Lower lobe of right lung (tissue), 2 donors: ENCODE results near the gene SUOX. TPM values are rescaled to one million over a fixed set of nuclear protein-coding genes. Genes with fewer than 3 reads are reported as not detected.

Source experiments
- ATAC-seq, 2 donors: fragments of 200-7000 bp; cut with Tn5 transposase; one replicate each; pipeline ENCODE4 v1.9.1; 2020 to 2022; ENCODE audit warnings: mild to moderate bottlenecking in 2 of 2, moderate library complexity in 2 of 2
- DNase-seq: peaks from one replicate; pipeline ENCODE4 v3.0.0-alpha.2; 2020
- H3K27ac ChIP-seq: fragments of 200-600 bp; one replicate; pipeline ENCODE4 v1.8.0; 2022
- H3K27me3 ChIP-seq: fragments of 200-600 bp; one replicate; pipeline ENCODE4 v1.8.0; 2022; ENCODE audit warnings: low read depth
- H3K36me3 ChIP-seq: fragments of 200-600 bp; one replicate; pipeline ENCODE4 v1.8.0; 2022; ENCODE audit warnings: mild to moderate bottlenecking
- H3K4me1 ChIP-seq: fragments of 200-600 bp; one replicate; pipeline ENCODE4 v1.8.0; 2022
- H3K4me3 ChIP-seq: fragments of 200-600 bp; one replicate; pipeline ENCODE4 v1.8.0; 2022; ENCODE audit warnings: mild to moderate bottlenecking
- H3K9me3 ChIP-seq: fragments of 200-600 bp; one replicate; pipeline ENCODE4 v1.8.0; 2022
- intact Hi-C: fragments of 100-400 bp; cut with DNase I; formaldehyde crosslinking; loops from one replicate; pipeline ENCODE4 v1.11.0; 2022
- total RNA-seq: library from RNA; stranded (reverse); fragmentation: NEBNext Ultra II Directional; extraction: Animal tissue kit (Norgen Biotek cat#: 25700); gene quantifications from one replicate; pipeline ENCODE4 v1.2.1, GENCODE V29; 2021
- TF ChIP-seq, protein P1 (sequence below): fragments of 200-600 bp; IDR thresholded peaks from one replicate; pipeline ENCODE4 v1.8.0; 2022; ENCODE audit warnings: antibody characterized with exemption, mild to moderate bottlenecking
- donor health status: DM: no; HTN: yes; CAD: no; lungs with severe emphysema.

Gene SUOX
- total RNA-seq, 1 donor from 2014 or later = 23.3 TPM

DNA sequence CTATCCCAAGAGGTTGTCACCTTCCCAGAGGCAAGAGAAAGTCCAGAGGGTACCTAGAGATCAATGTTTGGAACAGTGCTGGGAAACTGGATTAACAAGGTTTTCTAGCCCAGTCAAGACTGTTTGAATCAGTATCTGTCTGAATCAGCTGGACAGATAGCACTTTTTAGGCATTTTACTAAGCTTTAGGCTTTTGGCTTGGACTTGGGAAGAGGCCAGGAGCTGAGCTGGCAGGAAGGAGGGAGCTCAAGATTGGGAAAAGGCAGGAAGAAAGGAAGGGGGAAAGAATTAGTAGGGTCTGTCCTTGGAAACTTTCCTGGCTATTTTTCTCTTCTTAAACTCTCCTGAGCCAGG, 32.1 kb downstream of the SUOX start:
- no peaks in the 10 kb centered on the region for H3K9me3 ChIP-seq
- H3K27ac ChIP-seq = no peak overlapping the region
- intact Hi-C loops = no loop called here
- DNase-seq (no peak), ATAC-seq (no peak)
- TF ChIP-seq, protein P1, sequence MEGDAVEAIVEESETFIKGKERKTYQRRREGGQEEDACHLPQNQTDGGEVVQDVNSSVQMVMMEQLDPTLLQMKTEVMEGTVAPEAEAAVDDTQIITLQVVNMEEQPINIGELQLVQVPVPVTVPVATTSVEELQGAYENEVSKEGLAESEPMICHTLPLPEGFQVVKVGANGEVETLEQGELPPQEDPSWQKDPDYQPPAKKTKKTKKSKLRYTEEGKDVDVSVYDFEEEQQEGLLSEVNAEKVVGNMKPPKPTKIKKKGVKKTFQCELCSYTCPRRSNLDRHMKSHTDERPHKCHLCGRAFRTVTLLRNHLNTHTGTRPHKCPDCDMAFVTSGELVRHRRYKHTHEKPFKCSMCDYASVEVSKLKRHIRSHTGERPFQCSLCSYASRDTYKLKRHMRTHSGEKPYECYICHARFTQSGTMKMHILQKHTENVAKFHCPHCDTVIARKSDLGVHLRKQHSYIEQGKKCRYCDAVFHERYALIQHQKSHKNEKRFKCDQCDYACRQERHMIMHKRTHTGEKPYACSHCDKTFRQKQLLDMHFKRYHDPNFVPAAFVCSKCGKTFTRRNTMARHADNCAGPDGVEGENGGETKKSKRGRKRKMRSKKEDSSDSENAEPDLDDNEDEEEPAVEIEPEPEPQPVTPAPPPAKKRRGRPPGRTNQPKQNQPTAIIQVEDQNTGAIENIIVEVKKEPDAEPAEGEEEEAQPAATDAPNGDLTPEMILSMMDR = no peak
- no peaks in the 10 kb centered on the region for H3K27me3 ChIP-seq
- H3K36me3 ChIP-seq = peaks cover 59% of the 10 kb centered on the region
- H3K4me3 ChIP-seq = no peak overlapping the region
- peaks cover 7% of the 10 kb centered on the region for H3K4me1 ChIP-seq

GRCh38 chr12:56029666-56030293, 32.7 kb downstream of the SUOX start:
- intact Hi-C loops = no loop called here
- peaks cover 7% of the 10 kb centered on the region for H3K4me1 ChIP-seq
- ATAC-seq (peak; percentile 72 to 88), DNase-seq (no peak)
- H3K4me3 ChIP-seq = no peak overlapping the region
- peaks cover 62% of the 10 kb centered on the region for H3K36me3 ChIP-seq
- H3K9me3 ChIP-seq = no peaks in the 10 kb centered on the region
- H3K27ac ChIP-seq = no peak overlapping the region
- H3K27me3 ChIP-seq = no peaks in the 10 kb centered on the region
- TF ChIP-seq, protein P1 = peak; percentile 63

DNA sequence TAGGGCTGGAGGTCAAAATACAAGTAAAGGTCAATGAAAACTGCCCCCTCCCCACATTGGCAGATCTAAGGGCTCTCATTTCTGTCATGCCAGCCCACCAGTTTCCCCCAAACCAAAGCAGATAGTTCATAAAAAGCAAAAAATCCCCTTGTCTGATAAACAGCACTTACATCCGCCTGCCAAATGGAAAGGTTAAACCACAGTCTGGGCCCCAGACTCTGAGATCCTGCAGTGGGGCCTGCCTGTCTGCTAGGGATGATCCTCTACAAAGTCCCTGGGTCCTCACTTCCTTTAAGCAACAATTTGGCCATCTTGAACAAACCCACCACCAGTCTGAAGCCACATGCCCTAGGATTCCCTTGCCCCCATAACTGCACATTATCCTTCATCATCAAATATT, 34.9 kb downstream of the SUOX start:
- peaks cover 7% of the 10 kb centered on the region for H3K4me1 ChIP-seq
- no peak for ATAC-seq
- TF ChIP-seq, protein P1 = no peak
- no peak overlapping the region for H3K27ac ChIP-seq
- H3K27me3 ChIP-seq = no peaks in the 10 kb centered on the region
- H3K36me3 ChIP-seq = peaks cover 69% of the 10 kb centered on the region
- intact Hi-C loops = no loop called here
- no peaks in the 10 kb centered on the region for H3K9me3 ChIP-seq
- DNase-seq = no peak
- no peak overlapping the region for H3K4me3 ChIP-seq

DNA sequence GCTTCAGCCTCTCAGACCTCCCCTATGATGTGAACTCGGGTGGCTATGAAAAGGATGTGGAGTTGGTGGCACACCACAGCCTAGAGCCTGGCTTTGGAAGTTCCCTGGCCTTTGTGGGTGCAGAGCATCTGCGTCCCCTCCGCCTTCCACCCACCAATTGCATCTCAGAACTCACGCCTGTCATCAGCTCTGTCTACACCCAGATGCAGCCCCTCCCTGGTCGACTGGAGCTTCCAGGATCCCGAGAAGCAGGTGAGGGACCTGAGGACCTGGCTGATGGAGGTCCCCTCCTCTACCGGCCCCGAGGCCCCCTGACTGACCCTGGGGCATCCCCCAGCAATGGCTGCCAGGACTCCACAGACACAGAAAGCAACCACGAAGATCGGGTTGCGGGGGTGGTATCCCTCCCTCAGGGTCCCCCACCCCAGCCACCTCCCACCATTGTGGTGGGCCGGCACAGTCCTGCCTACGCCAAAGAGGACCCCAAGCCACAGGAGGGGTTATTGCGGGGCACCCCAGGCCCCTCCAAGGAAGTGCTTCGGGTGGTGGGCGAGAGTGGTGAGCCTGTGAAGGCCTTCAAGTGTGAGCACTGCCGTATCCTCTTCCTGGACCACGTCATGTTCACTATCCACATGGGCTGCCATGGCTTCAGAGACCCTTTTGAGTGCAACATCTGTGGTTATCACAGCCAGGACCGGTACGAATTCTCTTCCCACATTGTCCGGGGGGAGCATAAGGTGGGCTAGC, 37.7 kb downstream of the SUOX start:
- no peaks in the 10 kb centered on the region for H3K4me1 ChIP-seq
- no peak overlapping the region for H3K27ac ChIP-seq
- H3K27me3 ChIP-seq = no peaks in the 10 kb centered on the region
- H3K4me3 ChIP-seq = no peak overlapping the region
- H3K36me3 ChIP-seq = peaks cover 67% of the 10 kb centered on the region
- DNase-seq (no peak), ATAC-seq (peak; percentile 16 to 27)
- no peaks in the 10 kb centered on the region for H3K9me3 ChIP-seq
- TF ChIP-seq, protein P1 = no peak
- intact Hi-C loops = no loop called here

- intact Hi-C loops = no loop called here
- ATAC-seq = no peak
- TF ChIP-seq, protein P1 = no peak
- H3K27me3 ChIP-seq = no peaks in the 10 kb centered on the region
- H3K36me3 ChIP-seq = peaks cover 57% of the 10 kb centered on the region
- no peak overlapping the region for H3K27ac ChIP-seq
- peaks cover 7% of the 10 kb centered on the region for H3K4me1 ChIP-seq
- no peak for DNase-seq
- no peak overlapping the region for H3K4me3 ChIP-seq
- H3K9me3 ChIP-seq = no peaks in the 10 kb centered on the region
Observed at GRCh38 chr12:56037161-56037560, 40.1 kb downstream of the SUOX start.
